ENCODE results near the gene ERG. TPM values are rescaled to one million over a fixed set of nuclear protein-coding genes. Genes with fewer than 3 reads are reported as not detected.
A peak's percentile ranks its signal among the peaks of the same experiment; 100 is the strongest.

Gene ERG, protein sequence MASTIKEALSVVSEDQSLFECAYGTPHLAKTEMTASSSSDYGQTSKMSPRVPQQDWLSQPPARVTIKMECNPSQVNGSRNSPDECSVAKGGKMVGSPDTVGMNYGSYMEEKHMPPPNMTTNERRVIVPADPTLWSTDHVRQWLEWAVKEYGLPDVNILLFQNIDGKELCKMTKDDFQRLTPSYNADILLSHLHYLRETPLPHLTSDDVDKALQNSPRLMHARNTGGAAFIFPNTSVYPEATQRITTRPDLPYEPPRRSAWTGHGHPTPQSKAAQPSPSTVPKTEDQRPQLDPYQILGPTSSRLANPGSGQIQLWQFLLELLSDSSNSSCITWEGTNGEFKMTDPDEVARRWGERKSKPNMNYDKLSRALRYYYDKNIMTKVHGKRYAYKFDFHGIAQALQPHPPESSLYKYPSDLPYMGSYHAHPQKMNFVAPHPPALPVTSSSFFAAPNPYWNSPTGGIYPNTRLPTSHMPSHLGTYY
- 0.12 and 0.14 TPM in 2 replicates for total RNA-seq

DNA sequence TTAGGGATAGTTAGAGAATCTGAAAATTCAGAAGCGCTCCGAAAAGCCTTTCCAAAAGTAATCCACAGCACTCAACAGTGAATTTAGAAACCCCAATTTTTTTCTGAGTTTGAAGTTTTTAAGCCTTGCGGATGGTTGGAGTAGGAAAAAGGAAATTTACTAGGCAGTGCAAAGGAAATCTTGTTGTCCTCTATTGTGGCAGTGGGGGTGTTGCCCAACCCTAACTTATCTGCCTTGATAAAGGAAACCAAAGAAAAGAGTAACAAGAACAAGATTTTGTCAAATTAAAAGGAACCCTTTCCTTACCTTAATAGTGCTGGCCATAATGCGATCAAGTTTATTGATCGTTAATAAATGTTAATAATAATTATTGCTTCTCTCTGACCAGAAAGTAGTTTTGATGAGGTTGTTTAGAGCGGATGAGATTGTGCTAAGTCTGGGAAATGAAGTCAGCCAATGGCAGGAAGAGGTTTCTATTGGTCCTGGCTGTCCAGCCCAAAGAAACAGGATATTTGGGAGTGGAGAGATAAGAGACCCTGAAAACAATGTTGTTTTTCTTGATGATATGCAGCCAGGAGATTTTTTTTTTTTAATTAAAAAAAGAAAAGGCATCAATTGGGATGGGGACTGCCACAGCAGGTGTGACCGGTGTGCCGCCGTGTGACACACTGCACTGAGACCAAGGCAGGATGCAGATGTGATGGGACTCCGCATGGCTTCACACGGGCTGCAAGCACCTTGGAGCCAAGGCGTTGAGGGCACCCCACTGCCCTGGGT lies at the start of gene ERG:
Gene ERG, minus strand, starts transcription at position 421 of the 777 bp plus-strand sequence. Its CDS starts 97 bp downstream, at position 324.
- Mint-ChIP-seq H3K4me1 (peaks cover 2% of the 10 kb centered on the region), H3K27ac (no peak within 1 kb of the TSS), H3K27me3 (peaks cover 58% of the 10 kb centered on the region)

DNA sequence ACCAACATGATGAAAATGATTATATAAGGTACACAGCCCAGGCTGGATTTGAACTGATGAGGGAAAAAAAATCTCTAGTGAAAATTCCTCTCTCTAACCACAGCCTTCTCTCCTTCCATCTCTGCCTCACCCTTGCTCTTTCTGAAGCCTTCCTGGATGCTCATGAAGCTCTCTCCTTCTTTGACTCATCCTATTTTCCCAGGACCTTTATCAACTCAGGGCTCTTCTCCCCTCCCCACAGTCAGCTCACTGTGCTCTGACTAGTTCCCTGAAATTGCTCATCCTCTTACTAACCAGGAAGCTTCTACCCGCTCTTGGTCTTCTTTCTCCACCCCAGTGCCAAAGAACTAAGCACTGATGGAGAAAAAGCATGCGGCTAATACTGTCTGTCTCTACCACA lies 46.4 kb upstream of the ERG start:
- H3K27me3 Mint-ChIP-seq = no peaks in the 10 kb centered on the region
- H3K9me3 Mint-ChIP-seq = no peaks in the 10 kb centered on the region
- H3K27ac Mint-ChIP-seq = no peak overlapping the region
- H3K4me3 Mint-ChIP-seq = no peak overlapping the region
- H3K36me3 Mint-ChIP-seq (ENCODE audit: low read depth) = no peaks in the 10 kb centered on the region
- DNase-seq = no peak
- no peaks in the 10 kb centered on the region for H3K4me1 Mint-ChIP-seq
- intact Hi-C loops (cut with micrococcal nuclease) = no loop called here

More for the DNA sequence above, at the start of gene ERG:
- intact Hi-C loops (cut with micrococcal nuclease) = loop anchor here (10.0 kb wide), 1 partner anchor 157 kb away; no protein-coding TSS in a partner anchor
- Mint-ChIP-seq H3K9me3 (no peaks in the 10 kb centered on the region), H3K4me3 (no peak within 1 kb of the TSS), H3K36me3 (ENCODE audit: low read depth) (no peaks in the 10 kb centered on the region)
- no peak for DNase-seq

DNA sequence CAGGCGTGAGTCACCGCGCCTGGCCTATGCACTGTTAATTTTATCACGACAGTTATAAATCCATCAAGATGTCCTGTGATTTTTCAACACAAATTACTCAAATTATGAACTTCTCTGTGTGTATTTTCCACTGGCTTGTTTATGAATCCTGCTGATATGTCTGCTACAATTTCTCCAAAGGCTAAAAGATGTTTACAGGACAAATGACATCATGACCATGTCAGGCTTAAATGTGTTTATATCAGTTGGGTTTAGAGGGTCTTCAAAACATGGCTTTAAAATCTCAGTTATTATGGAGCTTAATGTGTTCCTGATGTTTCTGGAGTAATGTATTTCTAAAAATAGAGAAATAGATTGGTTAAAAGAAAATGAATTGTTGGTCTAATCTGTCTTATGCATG lies 44.0 kb upstream of the ERG start:
- intact Hi-C loops (cut with micrococcal nuclease) = no loop called here
- Mint-ChIP-seq H3K36me3 (ENCODE audit: low read depth) (no peaks in the 10 kb centered on the region), H3K27me3 (peaks cover 3% of the 10 kb centered on the region), H3K4me1 (peaks cover 2% of the 10 kb centered on the region), H3K4me3 (no peak overlapping the region), H3K27ac (no peak overlapping the region), H3K9me3 (no peaks in the 10 kb centered on the region)
- DNase-seq = no peak

DNA sequence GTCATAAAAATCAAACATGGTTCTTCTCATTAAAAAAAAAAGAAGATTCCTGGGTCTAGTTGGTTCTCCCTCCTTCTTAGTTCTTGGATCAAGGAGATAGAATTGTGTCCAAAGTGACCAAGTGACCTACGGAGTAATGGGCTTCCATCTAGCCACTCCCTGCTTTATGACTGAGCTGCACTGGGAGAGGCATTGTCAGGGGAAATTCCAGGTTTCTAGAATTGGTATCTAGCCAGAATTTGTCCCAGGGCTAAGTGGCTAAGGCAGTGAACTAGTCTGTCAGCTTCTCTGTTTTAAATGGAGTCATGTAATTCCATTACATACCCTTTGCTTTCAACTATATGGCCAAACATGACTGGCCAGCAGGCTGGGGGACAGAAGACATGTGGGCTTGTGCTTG lies 40.1 kb upstream of the ERG start:
- intact Hi-C loops (cut with micrococcal nuclease) = no loop called here
- peaks cover 5% of the 10 kb centered on the region for H3K27me3 Mint-ChIP-seq
- no peak overlapping the region for H3K27ac Mint-ChIP-seq
- H3K4me1 Mint-ChIP-seq = peaks cover 2% of the 10 kb centered on the region
- no peaks in the 10 kb centered on the region for H3K9me3 Mint-ChIP-seq
- H3K4me3 Mint-ChIP-seq = no peak overlapping the region
- no peak for DNase-seq
- no peaks in the 10 kb centered on the region for H3K36me3 Mint-ChIP-seq (ENCODE audit: low read depth)

DNA sequence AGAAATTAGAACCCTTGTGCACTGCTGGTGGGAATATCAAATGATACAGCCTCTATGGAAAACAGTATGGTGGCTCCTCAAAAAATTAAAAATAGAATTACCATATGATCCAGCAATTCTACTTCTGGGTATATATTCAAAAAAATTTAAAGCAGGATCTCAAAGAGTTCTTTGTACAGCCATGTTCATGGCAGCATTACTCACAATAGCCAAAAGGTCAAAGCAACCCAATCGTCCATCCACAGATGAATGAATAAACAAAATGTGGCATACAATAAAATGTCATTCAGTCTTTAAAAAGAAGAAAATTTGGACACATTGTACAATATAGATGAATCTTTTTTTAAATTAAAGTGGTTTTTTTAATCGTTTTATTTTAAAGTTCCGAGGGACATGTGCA lies 36.3 kb upstream of the ERG start:
- no peak overlapping the region for H3K27ac Mint-ChIP-seq
- H3K9me3 Mint-ChIP-seq = no peaks in the 10 kb centered on the region
- H3K36me3 Mint-ChIP-seq (ENCODE audit: low read depth) = no peaks in the 10 kb centered on the region
- no peak overlapping the region for H3K4me3 Mint-ChIP-seq
- peaks cover 2% of the 10 kb centered on the region for H3K4me1 Mint-ChIP-seq
- intact Hi-C loops (cut with micrococcal nuclease) = no loop called here
- H3K27me3 Mint-ChIP-seq = peaks cover 5% of the 10 kb centered on the region
- no peak for DNase-seq

DNA sequence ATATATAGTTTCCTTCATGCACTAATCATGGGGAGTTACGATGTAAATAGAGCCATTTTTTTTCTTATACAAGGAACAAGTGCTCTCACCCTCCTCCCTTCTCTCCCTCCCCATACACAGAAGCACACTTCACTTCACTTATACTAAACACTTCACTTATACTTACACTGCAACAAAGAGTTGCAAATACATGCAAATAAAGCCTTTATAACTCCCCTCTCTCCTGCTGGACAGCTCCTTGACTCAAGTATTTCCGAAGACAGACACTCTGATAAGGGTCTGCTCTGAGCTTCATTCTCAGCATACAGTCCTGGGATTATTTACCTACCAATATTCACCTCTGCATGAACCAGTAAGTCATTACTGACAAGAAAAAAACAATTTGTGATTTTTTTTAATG lies 35.6 kb upstream of the ERG start:
- Mint-ChIP-seq H3K36me3 (ENCODE audit: low read depth) (no peaks in the 10 kb centered on the region), H3K9me3 (no peaks in the 10 kb centered on the region), H3K27ac (no peak overlapping the region), H3K27me3 (peaks cover 5% of the 10 kb centered on the region), H3K4me1 (peaks cover 2% of the 10 kb centered on the region), H3K4me3 (no peak overlapping the region)
- DNase-seq = no peak
- intact Hi-C loops (cut with micrococcal nuclease) = no loop called here

DNA sequence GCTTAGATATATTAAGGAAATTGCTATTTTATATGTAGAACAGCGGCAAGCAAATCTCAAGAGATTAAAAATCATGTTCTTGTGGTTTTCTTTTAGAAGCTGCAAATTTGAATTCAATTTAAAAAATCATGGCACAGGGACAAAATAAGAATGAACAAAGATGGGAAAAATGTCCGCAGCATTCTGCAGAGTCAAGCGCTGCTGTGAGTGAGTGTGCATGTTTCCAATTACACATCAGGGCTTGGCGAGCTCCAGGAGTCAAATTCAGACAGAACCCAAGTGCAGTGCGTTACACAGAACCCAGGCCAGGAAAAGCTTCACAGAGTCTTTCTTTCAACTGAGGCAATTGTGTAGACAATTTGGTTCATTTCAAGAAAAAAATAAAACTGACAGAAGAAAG lies 33.3 kb upstream of the ERG start:
- H3K4me1 Mint-ChIP-seq = no peaks in the 10 kb centered on the region
- no peak overlapping the region for H3K4me3 Mint-ChIP-seq
- DNase-seq = no peak
- H3K27ac Mint-ChIP-seq = no peak overlapping the region
- H3K27me3 Mint-ChIP-seq = peaks cover 2% of the 10 kb centered on the region
- H3K36me3 Mint-ChIP-seq (ENCODE audit: low read depth) = no peaks in the 10 kb centered on the region
- no peaks in the 10 kb centered on the region for H3K9me3 Mint-ChIP-seq
- intact Hi-C loops (cut with micrococcal nuclease) = no loop called here

DNA sequence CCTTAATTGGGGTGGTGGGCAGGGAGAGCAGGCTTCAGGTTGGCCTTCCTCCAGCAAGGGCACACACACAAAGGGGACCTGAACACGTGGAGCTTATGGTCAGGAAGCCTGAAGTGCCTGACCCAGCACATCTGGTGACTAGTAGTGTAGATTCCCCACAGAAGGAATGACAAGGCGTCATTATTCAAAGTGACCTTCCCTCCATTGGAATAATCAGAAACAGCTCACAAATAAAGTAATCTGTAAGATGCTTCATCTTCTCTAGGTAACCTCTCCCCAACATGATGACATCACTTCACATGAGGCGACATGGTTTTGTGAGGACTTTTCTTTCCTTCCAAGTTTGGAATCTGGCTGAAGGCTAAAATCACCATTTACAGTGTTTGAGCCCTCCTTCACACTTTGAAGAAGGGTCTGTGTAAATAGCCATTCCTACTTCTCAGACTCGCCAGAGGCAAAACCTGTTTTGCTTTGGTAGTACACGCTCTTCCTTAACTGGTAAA lies 32.8 kb upstream of the ERG start:
- Mint-ChIP-seq H3K27me3 (peaks cover 2% of the 10 kb centered on the region), H3K4me1 (no peaks in the 10 kb centered on the region), H3K4me3 (no peak overlapping the region), H3K36me3 (ENCODE audit: low read depth) (no peaks in the 10 kb centered on the region), H3K9me3 (no peaks in the 10 kb centered on the region), H3K27ac (no peak overlapping the region)
- no peak for DNase-seq
- intact Hi-C loops (cut with micrococcal nuclease) = no loop called here

DNA sequence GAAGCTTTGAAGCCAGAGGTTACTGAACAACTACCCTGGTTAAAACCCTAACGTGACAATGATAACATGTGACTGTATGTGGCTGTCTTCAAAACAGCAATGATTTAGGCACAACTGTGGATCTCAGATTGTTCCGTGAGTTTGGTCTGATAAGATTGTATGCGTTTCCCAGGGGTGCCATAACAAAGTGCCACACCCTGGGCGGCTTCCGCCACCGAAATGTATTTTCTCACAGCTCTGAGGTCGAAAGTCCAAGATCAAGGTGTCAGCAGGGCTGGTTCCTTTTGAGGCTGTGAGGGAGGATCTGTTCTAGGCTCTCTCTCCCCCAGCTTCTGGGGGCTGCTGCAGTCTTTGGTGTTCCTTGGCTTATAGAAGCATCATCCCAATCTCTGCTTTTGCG lies 29.5 kb upstream of the ERG start:
- intact Hi-C loops (cut with micrococcal nuclease) = no loop called here
- Mint-ChIP-seq H3K27ac (no peak overlapping the region), H3K9me3 (no peaks in the 10 kb centered on the region), H3K4me1 (peaks cover 5% of the 10 kb centered on the region), H3K36me3 (ENCODE audit: low read depth) (no peaks in the 10 kb centered on the region), H3K27me3 (peaks cover 9% of the 10 kb centered on the region), H3K4me3 (no peak overlapping the region)
- no peak for DNase-seq

DNA sequence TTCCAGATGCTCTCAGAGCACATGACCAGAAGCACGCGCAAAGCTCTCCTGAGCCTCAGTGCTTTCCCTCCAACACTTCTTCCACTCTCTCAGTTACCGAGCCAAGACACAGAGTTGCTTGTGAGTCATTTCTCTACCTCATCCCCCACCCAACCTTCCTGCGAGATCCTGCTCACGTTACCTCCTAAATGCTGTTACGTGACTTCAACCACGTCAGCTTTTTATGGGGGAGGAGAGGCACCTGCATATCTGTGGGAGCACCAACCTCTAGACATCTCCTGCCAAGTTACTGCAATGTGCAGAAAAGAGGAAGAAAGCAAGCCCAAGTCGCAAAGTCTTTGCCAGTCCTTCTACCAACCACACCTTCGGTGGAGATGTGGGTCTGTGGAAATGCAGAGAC lies 27.2 kb upstream of the ERG start:
- peaks cover 17% of the 10 kb centered on the region for H3K27me3 Mint-ChIP-seq
- H3K4me1 Mint-ChIP-seq = peaks cover 8% of the 10 kb centered on the region
- DNase-seq = no peak
- H3K27ac Mint-ChIP-seq = peak overlapping the region; percentile 30
- intact Hi-C loops (cut with micrococcal nuclease) = no loop called here
- no peaks in the 10 kb centered on the region for H3K9me3 Mint-ChIP-seq
- H3K36me3 Mint-ChIP-seq (ENCODE audit: low read depth) = no peaks in the 10 kb centered on the region
- no peak overlapping the region for H3K4me3 Mint-ChIP-seq

DNA sequence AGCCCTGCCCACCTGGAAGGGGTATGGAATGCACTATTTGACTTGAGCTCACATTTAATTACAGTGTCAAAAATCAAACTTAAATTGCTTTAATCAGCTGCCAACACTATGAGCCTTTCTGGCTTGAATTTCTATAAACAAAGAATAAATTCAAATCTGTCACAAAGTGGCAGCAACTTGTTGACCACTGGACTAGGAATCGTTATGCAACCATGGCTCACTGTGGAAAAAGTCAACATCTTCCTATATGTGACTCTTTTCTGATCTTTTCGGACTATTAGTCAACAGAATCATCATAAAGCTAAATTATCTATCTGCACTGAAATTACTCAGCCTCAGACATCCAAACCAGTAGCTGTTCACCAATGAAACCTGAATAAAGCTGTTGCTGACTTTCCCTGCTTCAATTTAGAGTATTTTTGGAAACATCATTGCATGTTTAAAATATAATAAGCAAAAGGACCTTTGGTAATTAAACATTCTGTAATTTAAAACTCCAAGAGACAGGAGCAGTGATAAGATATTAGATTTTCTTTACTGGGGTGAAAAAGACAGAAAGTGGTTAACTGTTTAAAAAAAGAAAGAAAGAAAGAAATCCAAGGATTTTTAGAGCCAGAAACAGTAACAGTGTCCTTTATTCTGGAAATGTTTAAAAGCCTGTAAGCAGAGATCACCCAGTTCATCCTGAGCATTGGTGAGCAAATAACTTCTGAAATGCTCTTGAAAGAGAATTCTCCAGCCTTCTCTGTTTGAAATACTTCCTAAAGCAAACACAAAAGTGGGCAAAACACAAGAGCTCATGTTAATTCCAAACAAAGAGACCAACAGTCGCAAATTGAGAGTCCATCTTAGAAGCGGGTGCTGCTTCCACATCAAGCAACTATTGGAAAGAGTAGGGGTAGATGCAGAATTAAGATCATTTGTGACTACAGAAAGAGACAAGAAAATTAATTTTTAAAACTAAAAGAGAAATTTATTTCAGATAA lies 26.2 kb upstream of the ERG start:
- DNase-seq = no peak
- intact Hi-C loops (cut with micrococcal nuclease) = no loop called here
- H3K27ac Mint-ChIP-seq = no peak overlapping the region
- H3K36me3 Mint-ChIP-seq (ENCODE audit: low read depth) = no peaks in the 10 kb centered on the region
- H3K27me3 Mint-ChIP-seq = peaks cover 20% of the 10 kb centered on the region
- peaks cover 10% of the 10 kb centered on the region for H3K4me1 Mint-ChIP-seq
- no peaks in the 10 kb centered on the region for H3K9me3 Mint-ChIP-seq
- no peak overlapping the region for H3K4me3 Mint-ChIP-seq

DNA sequence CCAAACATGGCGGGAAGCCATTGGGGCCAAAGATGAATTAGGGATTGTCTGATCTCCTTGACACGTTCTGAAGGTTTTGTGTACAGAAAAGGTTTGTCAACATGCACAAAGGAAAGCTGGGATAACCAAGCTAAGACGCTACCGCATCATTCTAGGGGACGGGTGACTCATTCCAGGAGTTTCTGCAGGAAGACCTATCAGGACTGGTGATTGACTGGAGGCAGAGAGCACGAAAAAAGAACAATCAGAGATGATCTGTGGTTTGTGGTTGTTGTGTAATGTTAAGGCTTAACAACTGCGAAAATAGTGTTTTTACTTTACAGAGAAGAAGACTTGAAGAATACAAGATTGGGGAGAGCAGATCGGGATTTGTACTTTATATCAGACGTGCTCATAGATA lies 22.2 kb upstream of the ERG start:
- Mint-ChIP-seq H3K36me3 (ENCODE audit: low read depth) (no peaks in the 10 kb centered on the region), H3K9me3 (no peaks in the 10 kb centered on the region), H3K4me3 (no peak overlapping the region), H3K4me1 (peaks cover 9% of the 10 kb centered on the region), H3K27ac (no peak overlapping the region), H3K27me3 (peaks cover 37% of the 10 kb centered on the region)
- no peak for DNase-seq
- intact Hi-C loops (cut with micrococcal nuclease) = no loop called here

DNA sequence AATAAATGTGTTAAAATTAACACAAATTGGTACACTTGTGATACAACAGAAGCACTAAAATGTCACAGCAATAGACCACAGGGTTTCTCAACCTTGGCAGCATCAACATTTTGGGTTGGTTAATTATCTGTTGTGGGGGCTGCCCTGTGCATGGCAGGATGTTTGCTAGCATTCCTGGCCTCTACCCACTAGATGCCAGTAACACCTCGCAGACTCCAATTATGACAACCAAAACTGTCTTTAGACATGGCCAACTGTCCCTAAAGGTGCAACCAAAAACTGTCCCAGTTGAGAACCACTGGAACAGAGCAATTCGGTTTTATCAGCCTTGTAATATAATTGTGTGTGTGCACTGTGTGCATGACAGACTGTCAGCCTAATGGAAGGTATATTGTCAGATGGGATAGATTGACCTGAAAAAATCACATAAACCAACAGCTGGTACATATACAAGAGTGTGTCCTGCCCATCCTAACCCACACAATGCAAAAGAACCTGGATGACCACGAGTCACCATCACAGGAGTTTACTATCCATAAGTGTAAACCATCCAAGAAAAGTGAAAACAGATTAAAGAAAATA lies 13.5 kb upstream of the ERG start:
- Mint-ChIP-seq H3K4me3 (no peak overlapping the region), H3K27ac (no peak overlapping the region), H3K9me3 (no peaks in the 10 kb centered on the region), H3K4me1 (peaks cover 9% of the 10 kb centered on the region), H3K27me3 (peaks cover 18% of the 10 kb centered on the region), H3K36me3 (ENCODE audit: low read depth) (no peaks in the 10 kb centered on the region)
- no peak for DNase-seq
- intact Hi-C loops (cut with micrococcal nuclease) = no loop called here

Measured in activated CD4-positive, alpha-beta T cell treated with anti-CD3 and anti-CD28 coated beads, Interleukin-2, amount 10 ng/mL, durations not matched to agents 24 days and 14 days (primary cell).